NOMO-1 treated with DMSO at 0.1 percent for 48 hours (cell line): Measurements from ENCODE around the gene MRPL32.
A peak's percentile ranks its signal among the peaks of the same experiment; 100 is the strongest.
"Not testable (repeated sequence)": the region's sequence is repeated elsewhere in the genome, so short reads cannot be mapped to it uniquely, and the experiment has no call there.

ENCODE experiments used
- DNase-seq: peaks from one replicate; lab custom pipeline; 2025; ENCODE audit not compliant: unreplicated experiment; lab: John Stamatoyannopoulos, UW

MRPL32 gene

DNA sequence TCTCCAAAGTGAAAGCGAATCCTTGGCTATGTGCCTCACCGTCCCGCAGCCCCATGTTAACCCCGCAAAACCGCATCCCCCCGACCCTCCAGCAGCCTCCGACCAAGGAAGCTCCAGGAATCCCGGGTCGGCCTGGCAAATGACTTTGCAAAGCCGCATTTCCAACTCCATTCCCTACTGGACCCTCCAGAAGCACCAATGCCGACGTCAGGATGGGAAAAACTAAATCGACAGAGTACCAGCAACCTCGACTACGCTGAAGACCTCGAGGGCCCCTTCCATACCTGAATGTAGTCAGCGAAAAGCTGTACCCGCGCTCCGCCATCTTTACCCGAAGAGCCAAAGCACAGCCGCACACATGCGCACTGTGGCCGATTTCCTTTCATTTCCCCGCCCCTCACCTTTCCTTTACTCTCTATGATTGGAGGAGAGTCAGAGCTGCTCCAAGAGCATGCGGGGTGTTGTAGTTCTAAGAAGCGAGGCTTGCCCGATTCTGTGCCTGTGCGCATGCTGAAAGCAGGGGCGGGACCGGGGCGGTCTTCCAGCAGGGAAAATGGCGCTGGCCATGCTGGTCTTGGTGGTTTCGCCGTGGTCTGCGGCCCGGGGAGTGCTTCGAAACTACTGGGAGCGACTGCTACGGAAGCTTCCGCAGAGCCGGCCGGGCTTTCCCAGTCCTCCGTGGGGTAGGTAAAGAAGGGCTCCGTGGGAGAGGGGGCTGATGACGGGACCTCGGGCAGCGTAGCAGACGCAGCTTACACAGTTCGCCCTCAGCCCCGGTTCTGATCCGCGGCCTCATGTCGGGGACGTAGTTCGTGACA is at the start of gene MRPL32, which contains the start of gene PSMA2:
Gene MRPL32, plus strand, starts transcription at position 543 of the 818 bp plus-strand sequence. Its CDS starts 11 bp downstream, at position 554.
Gene PSMA2, minus strand, starts transcription at position 341 of the 818 bp plus-strand sequence. Its CDS starts 16 bp downstream, at position 325.
- DNase-seq: peak; percentile 99

DNA sequence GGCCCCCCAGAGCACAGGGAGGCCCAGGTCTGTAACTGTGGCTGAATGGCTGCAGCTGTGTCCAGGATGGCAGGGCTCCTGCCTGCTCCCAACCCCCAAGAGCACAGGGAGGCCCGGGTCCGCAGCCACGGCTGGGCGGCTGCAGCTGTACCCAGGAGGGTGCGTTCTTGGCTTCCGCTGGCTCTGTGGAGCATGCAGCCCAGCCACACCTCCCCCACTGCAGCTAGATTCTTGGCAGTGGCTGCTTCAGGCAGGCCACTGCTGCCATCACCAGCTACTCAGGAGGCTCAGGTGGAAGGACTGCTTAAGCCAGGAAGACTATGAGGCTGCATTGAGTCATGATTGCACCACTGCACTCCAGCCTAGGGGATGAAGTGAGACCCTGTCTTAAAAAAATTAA is 48.2 kb upstream of the MRPL32 start:
- no peak for DNase-seq

DNA sequence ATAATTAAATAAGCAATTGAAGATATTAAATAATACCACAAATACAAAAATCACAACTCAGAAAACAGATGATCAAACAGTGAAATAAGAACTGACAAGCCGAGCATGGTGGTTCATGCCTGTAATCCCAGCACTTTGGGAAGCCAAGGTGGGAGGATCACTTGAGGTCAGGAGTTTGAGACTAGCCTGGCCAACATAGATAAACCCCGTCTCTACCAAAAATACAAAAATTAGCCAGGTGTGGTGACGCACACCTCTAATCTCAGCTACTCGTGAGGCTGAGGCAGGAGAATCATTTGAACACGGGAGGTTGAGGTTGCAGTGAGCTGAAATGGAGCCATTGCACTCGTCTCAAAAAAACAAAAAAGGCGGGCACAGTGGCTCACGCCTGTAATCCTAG is 47.0 kb upstream of the MRPL32 start:
- DNase-seq: not testable (repeated sequence)

- peak; percentile 30 for DNase-seq
Measured at GRCh38 chr7:42886129-42886528, 46.0 kb upstream of the MRPL32 start.

GRCh38 chr7:42886893-42887505 is 45.2 kb upstream of the MRPL32 start:
- DNase-seq: peak; percentile 23

GRCh38 chr7:42893346-42894240 is 38.6 kb upstream of the MRPL32 start:
- DNase-seq: no peak

- no peak for DNase-seq
Measured at GRCh38 chr7:42900842-42901241, 31.3 kb upstream of the MRPL32 start.

GRCh38 chr7:42902331-42902730 is 29.8 kb upstream of the MRPL32 start:
- DNase-seq: peak; percentile 65

DNA sequence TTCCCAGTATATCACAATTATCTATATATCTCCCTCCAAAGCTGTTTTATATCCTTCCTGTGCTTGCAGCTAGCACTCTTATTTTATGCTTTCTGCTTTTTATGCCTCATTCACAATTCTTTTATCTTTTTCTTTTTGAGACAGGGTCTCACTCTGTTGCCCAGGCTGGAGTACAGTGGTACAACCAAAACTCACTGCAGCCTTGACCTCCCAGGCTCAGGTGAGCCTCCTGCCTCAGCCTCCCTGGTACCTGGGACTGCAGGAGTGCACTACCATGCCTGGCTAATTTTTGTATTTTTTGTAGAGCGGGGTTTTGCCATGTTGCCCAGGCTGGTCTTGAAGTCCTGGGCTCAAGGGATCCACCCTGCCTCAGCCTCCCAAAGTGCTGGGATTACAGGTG is 26.0 kb upstream of the MRPL32 start:
- DNase-seq: no peak

GRCh38 chr7:42907316-42907715 is 24.9 kb upstream of the MRPL32 start:
- no peak for DNase-seq

- DNase-seq: no peak
Measured at GRCh38 chr7:42910306-42910705, 21.9 kb upstream of the MRPL32 start.

GRCh38 chr7:42911454-42912447 is 20.4 kb upstream of the MRPL32 start, which contains the start of gene C7orf25:
TSS of gene C7orf25 (minus strand) at chr7:42912070. CDS start at chr7:42910900, 1,170 bp downstream.
- peak; percentile 88 for DNase-seq

- no peak for DNase-seq
Measured at GRCh38 chr7:42913591-42913990, 18.6 kb upstream of the MRPL32 start.

GRCh38 chr7:42914009-42914408 is 18.2 kb upstream of the MRPL32 start:
- no peak for DNase-seq

- DNase-seq: no peak
Measured at GRCh38 chr7:42914421-42915045, 17.6 kb upstream of the MRPL32 start.

GRCh38 chr7:42915356-42915755 is 16.8 kb upstream of the MRPL32 start:
- DNase-seq: no peak

- DNase-seq: no peak
Measured at GRCh38 chr7:42922017-42922753, 10.0 kb upstream of the MRPL32 start.

- peak; percentile 76 for DNase-seq
Measured at GRCh38 chr7:42924223-42924838, 7.8 kb upstream of the MRPL32 start.
